ENCODE results near the gene DUSP16.

DNA sequence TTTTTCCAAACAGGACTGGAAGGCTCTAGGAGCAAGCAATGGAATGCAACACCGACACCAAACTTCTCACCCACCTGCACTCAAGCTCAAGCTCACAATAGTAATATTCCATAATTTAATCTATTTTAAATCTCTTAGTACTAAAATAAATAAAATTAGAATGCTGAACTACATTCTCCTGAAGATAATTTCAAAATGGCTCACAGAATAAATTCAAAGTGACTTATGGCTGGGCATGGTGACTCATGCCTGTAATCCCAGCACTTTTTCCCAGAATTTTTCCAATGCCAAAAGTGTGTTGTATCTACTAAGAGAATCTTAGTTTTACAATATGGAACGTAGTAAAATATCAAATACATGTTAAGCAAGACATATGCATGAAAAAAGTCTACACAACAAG is 31.5 kb downstream of the DUSP16 start:
- TF ChIP-seq POLR2A (IDR thresholded peaks at IDR 0.05) = no peak
- TF ChIP-seq, protein P1, sequence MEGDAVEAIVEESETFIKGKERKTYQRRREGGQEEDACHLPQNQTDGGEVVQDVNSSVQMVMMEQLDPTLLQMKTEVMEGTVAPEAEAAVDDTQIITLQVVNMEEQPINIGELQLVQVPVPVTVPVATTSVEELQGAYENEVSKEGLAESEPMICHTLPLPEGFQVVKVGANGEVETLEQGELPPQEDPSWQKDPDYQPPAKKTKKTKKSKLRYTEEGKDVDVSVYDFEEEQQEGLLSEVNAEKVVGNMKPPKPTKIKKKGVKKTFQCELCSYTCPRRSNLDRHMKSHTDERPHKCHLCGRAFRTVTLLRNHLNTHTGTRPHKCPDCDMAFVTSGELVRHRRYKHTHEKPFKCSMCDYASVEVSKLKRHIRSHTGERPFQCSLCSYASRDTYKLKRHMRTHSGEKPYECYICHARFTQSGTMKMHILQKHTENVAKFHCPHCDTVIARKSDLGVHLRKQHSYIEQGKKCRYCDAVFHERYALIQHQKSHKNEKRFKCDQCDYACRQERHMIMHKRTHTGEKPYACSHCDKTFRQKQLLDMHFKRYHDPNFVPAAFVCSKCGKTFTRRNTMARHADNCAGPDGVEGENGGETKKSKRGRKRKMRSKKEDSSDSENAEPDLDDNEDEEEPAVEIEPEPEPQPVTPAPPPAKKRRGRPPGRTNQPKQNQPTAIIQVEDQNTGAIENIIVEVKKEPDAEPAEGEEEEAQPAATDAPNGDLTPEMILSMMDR (IDR thresholded peaks at IDR 0.05) = no peak
